Stimulated activated CD4-positive, alpha-beta T cell treated with anti-CD3 and anti-CD28 coated beads, Interleukin-2, amount 100 ng/mL, for 24 hours (primary cell): ENCODE data around the gene SPATS2.
"Not testable (repeated sequence)": the region's sequence is repeated elsewhere in the genome, so short reads cannot be mapped to it uniquely, and the experiment has no call there.

Source experiments
- DNase-seq, 2 donors: peaks; one replicate each; pipeline ENCODE4 v3.0.0-alpha.2; 2020

Gene SPATS2

GRCh38 chr12:49478949-49479664 is 111.8 kb downstream of the SPATS2 start:
- no peak for DNase-seq

GRCh38 chr12:49482095-49483051 is 115.1 kb downstream of the SPATS2 start:
- no peak for DNase-seq

- DNase-seq = no peak
These were observed 116.4 kb downstream of the SPATS2 start for GRCh38 chr12:49483619-49484018.

GRCh38 chr12:49487605-49488004 is 120.3 kb downstream of the SPATS2 start:
- no peak for DNase-seq

GRCh38 chr12:49489154-49489553 is 121.9 kb downstream of the SPATS2 start:
- DNase-seq = no peak

- no peak for DNase-seq
These were observed 122.5 kb downstream of the SPATS2 start for GRCh38 chr12:49489720-49490119.

GRCh38 chr12:49491823-49492222 is 124.6 kb downstream of the SPATS2 start:
- DNase-seq = no peak

- DNase-seq = no peak
These were observed 126.6 kb downstream of the SPATS2 start for GRCh38 chr12:49493900-49494299.

GRCh38 chr12:49496417-49497360 is 129.4 kb downstream of the SPATS2 start:
- no peak for DNase-seq

- DNase-seq = no peak
These were observed 134.6 kb downstream of the SPATS2 start for GRCh38 chr12:49501895-49502294.

GRCh38 chr12:49502590-49502989 is 135.3 kb downstream of the SPATS2 start:
- no peak for DNase-seq

- no peak for DNase-seq
These were observed 136.5 kb downstream of the SPATS2 start for GRCh38 chr12:49503674-49504180.

GRCh38 chr12:49505672-49506071 is 138.4 kb downstream of the SPATS2 start:
- DNase-seq = no peak

GRCh38 chr12:49507139-49507538 is 139.9 kb downstream of the SPATS2 start:
- no peak for DNase-seq

GRCh38 chr12:49509681-49510080 is 142.4 kb downstream of the SPATS2 start:
- not testable (repeated sequence) for DNase-seq

- no peak for DNase-seq
These were observed 144.1 kb downstream of the SPATS2 start for GRCh38 chr12:49511410-49511809.

GRCh38 chr12:49512546-49512945 is 145.3 kb downstream of the SPATS2 start:
- DNase-seq = no peak

GRCh38 chr12:49515266-49515665 is 148.0 kb downstream of the SPATS2 start:
- no peak for DNase-seq

GRCh38 chr12:49518914-49519573 is 151.8 kb downstream of the SPATS2 start:
- DNase-seq = no peak

GRCh38 chr12:49519574-49519936 is 152.3 kb downstream of the SPATS2 start:
- no peak for DNase-seq

GRCh38 chr12:49521389-49521788 is 154.1 kb downstream of the SPATS2 start:
- no peak for DNase-seq
